ENCODE data around the gene CLDN15.

GRCh38 chr7:101210143-101210542 lies 27.5 kb downstream of the CLDN15 start:
- TF ChIP-seq CTCF (IDR thresholded peaks at IDR 0.05) (no peak), POLR2A (IDR thresholded peaks at IDR 0.05) (no peak)

All from testis (tissue), 2 donors.